Chondrocyte (in vitro differentiated cells): ENCODE results near the gene RECK. TPM values are rescaled to one million over a fixed set of nuclear protein-coding genes. Genes with fewer than 3 reads are reported as not detected.
"Not testable (repeated sequence)": the region's sequence is repeated elsewhere in the genome, so short reads cannot be mapped to it uniquely, and the experiment has no call there.

Experiments
- DNase-seq: peaks from one replicate; pipeline ENCODE4 v3.0.0; 2021; ENCODE audit warnings: mixed read lengths, low spot score
- H3K27ac Mint-ChIP-seq: one replicate; pipeline ENCODE4 v1.8.0; 2021; ENCODE audit warnings: mild to moderate bottlenecking, moderate library complexity, mixed read lengths; ENCODE audit not compliant: unreplicated experiment
- H3K27me3 Mint-ChIP-seq: 2 replicates; pipeline ENCODE4 v1.8.0; 2021; ENCODE audit warnings: low read depth, mixed read lengths
- H3K36me3 Mint-ChIP-seq: 2 replicates; pipeline ENCODE4 v1.8.0; 2021; ENCODE audit warnings: low read depth, mixed read lengths
- H3K4me1 Mint-ChIP-seq: 2 replicates; pipeline ENCODE4 v1.8.0; 2021; ENCODE audit warnings: low read depth, mild to moderate bottlenecking, mixed read lengths
- H3K4me3 Mint-ChIP-seq: one replicate; pipeline ENCODE4 v1.8.0; 2021; ENCODE audit warnings: mild to moderate bottlenecking, moderate library complexity, mixed read lengths; ENCODE audit not compliant: unreplicated experiment
- H3K9me3 Mint-ChIP-seq: 2 replicates; pipeline ENCODE4 v1.8.0; 2021; ENCODE audit warnings: low read depth, mixed read lengths
- CTCF ChIP-seq: fragments of 200-600 bp; sonication (generic); IDR thresholded peaks from 2 replicates; pipeline ENCODE4 v1.5.0; 2021; ENCODE audit warnings: antibody characterized with exemption, mild to moderate bottlenecking, moderate library complexity
- long read RNA-seq: library from polyadenylated mRNA; stranded (forward); transcript quantifications from one replicate; pipeline ENCODE4 v2.0.0, GENCODE V29; 2021
- total RNA-seq: library from RNA; stranded (reverse); gene quantifications from 3 replicates; pipeline ENCODE4 v1.2.1, GENCODE V29; 2021

RECK gene
- 33.5 to 66.6 TPM (median 33.5 TPM) in 3 replicates for total RNA-seq
- long read RNA-seq, full-length matches to known transcripts: 91 of 120 reads
- long read RNA-seq, partial matches to known transcripts: 9 of 120 reads
- long read RNA-seq, other reads (novel, unspliced or antisense): 20 of 120 reads

GRCh38 chr9:36036780-36037548 is at the start of gene RECK:
Gene RECK (plus strand): TSS chr9:36036913. CDS start chr9:36036999, 86 bp downstream.
- Mint-ChIP-seq H3K36me3 (no peaks in the 10 kb centered on the region), H3K4me1 (peaks cover 48% of the 10 kb centered on the region), H3K27ac (peak within 1 kb of the TSS; percentile 93), H3K9me3 (no peaks in the 10 kb centered on the region), H3K4me3 (peak within 1 kb of the TSS; percentile 83), H3K27me3 (no peaks in the 10 kb centered on the region)
- DNase-seq: peak; percentile 94
- TF ChIP-seq CTCF: no peak

GRCh38 chr9:35990155-35990554 is 46.6 kb upstream of the RECK start:
- no peaks in the 10 kb centered on the region for H3K27me3 Mint-ChIP-seq
- no peaks in the 10 kb centered on the region for H3K36me3 Mint-ChIP-seq
- DNase-seq: no peak
- no peak overlapping the region for H3K4me3 Mint-ChIP-seq
- no peaks in the 10 kb centered on the region for H3K9me3 Mint-ChIP-seq
- TF ChIP-seq CTCF: no peak
- peaks cover 19% of the 10 kb centered on the region for H3K4me1 Mint-ChIP-seq
- H3K27ac Mint-ChIP-seq: no peak overlapping the region

- H3K27ac Mint-ChIP-seq, DNase-seq, H3K36me3 Mint-ChIP-seq, H3K9me3 Mint-ChIP-seq, H3K4me3 Mint-ChIP-seq, H3K27me3 Mint-ChIP-seq: not testable (repeated sequence)
- peaks cover 34% of the 10 kb centered on the region for H3K4me1 Mint-ChIP-seq
Measured at GRCh38 chr9:35993136-35993535, 43.6 kb upstream of the RECK start.

- Mint-ChIP-seq H3K9me3 (peaks cover 7% of the 10 kb centered on the region), H3K4me1 (peaks cover 34% of the 10 kb centered on the region), H3K27me3 (no peaks in the 10 kb centered on the region), H3K36me3 (no peaks in the 10 kb centered on the region), H3K4me3 (no peak overlapping the region), H3K27ac (no peak overlapping the region)
- no peak for TF ChIP-seq CTCF
- no peak for DNase-seq
Measured at GRCh38 chr9:35993976-35994720, 42.6 kb upstream of the RECK start.

GRCh38 chr9:35994959-35995358 is 41.8 kb upstream of the RECK start:
- Mint-ChIP-seq H3K27ac (no peak overlapping the region), H3K9me3 (peaks cover 7% of the 10 kb centered on the region), H3K36me3 (no peaks in the 10 kb centered on the region), H3K4me3 (no peak overlapping the region), H3K4me1 (peaks cover 34% of the 10 kb centered on the region), H3K27me3 (no peaks in the 10 kb centered on the region)
- no peak for DNase-seq
- TF ChIP-seq CTCF: no peak
